Adrenal gland (tissue), 12 donors: ENCODE results near the gene MAPKBP1. TPM values are rescaled to one million over a fixed set of nuclear protein-coding genes. Genes with fewer than 3 reads are reported as not detected.
A peak's percentile ranks its signal among the peaks of the same experiment; 100 is the strongest.

Experiments used
- DNase-seq, 7 donors: peaks; one replicate each; pipeline ENCODE4 v3.0.0-alpha.2; 2019 to 2020
- H3K27ac ChIP-seq, 5 donors: fragments of 200-600 bp; sonication (generic) in 4 of 5; 1 replicate in 3 of 5; 2 replicates in 2 of 5; pipeline versions ENCODE4 v1.5.1 to v1.8.0; 2016 to 2020; ENCODE audit warnings: mild to moderate bottlenecking in 1 of 5
- H3K27me3 ChIP-seq: fragments of 200-600 bp; 2 replicates; pipeline ENCODE4 v1.8.0; 2021
- H3K36me3 ChIP-seq, 2 donors: fragments of 200-600 bp; replicated peaks in 1 of 2; 1 replicate in 1 of 2; 2 replicates in 1 of 2; pipeline versions ENCODE4 v1.5.1 to v1.8.0; 2018 to 2022
- H3K4me1 ChIP-seq, 2 donors: fragments of 200-600 bp; replicated peaks in 1 of 2; 1 replicate in 1 of 2; 2 replicates in 1 of 2; pipeline versions ENCODE4 v1.5.1 to v1.8.0; 2018 to 2021
- H3K4me3 ChIP-seq, 4 donors: fragments of 200-600 bp; sonication (generic) in 3 of 4; one replicate each; pipeline ENCODE4 v1.5.1; 2016 to 2018
- H3K9me3 ChIP-seq, 3 donors: fragments of 200-600 bp; sonication (generic) in 1 of 3; replicated peaks in 1 of 3; 1 replicate in 2 of 3; 2 replicates in 1 of 3; pipeline versions ENCODE4 v1.5.1 to v1.8.0; 2016 to 2021
- POLR2A ChIP-seq, 2 donors: fragments of 450-650 bp; IDR thresholded peaks; one replicate each; pipeline ENCODE4 v1.6.1; 2017; ENCODE audit warnings: antibody characterized with exemption in 2 of 2, mild to moderate bottlenecking in 2 of 2, moderate library complexity in 1 of 2
- WGBS, 4 donors: extraction: QIAGEN DNeasy Blood & Tissue Kit in 2 of 4; methylation state at CpG; one replicate each; pipeline versions ENCODE4 v1.1.5 to v1.1.7; 2013 to 2017; 5-methylcytosine and 5-hydroxymethylcytosine counted together
- intact Hi-C, 2 donors: fragments of 100-400 bp; cut with DNase I; formaldehyde crosslinking; loops; one replicate each; pipeline versions ENCODE4 v1.14.1 to v1.15.0; 2022 to 2023
- polyA plus RNA-seq, 3 donors: library from polyadenylated mRNA; stranded (reverse); fragments of 200-250 nt in 2 of 3; fragments of 350-450 nt in 1 of 3; fragmentation: Illumina TruSeq in 1 of 3; extraction: RNeasy Lipid Tissue Mini Kit (QIAGEN cat#74804) in 1 of 3; gene quantifications; one replicate each; pipeline ENCODE4 v1.2.3, GENCODE V29; 2013 to 2014
- total RNA-seq, 9 donors: library from RNA; depleted of rRNA in 4 of 9; stranded (reverse); fragments of >200 nt in 4 of 9; fragments of 120-200 nt in 1 of 9; fragmentation: NEBNext Ultra II Directional in 1 of 9; extraction: Animal tissue kit (Norgen Biotek cat#: 25700) in 1 of 9; gene quantifications; one replicate each; pipeline versions ENCODE4 v1.1.0 to v1.2.4, GENCODE V29; 2013 to 2023
- TF ChIP-seq, protein P1 (sequence below), 6 experiments: fragments of 450-650 bp in 4 of 6; fragments of 200-600 bp in 2 of 6; sonication (generic) in 1 of 6; IDR thresholded peaks; 1 replicate in 5 of 6; 2 replicates in 1 of 6; pipeline versions ENCODE4 v1.5.1 to v1.8.0; 2016 to 2021; ENCODE audit warnings: antibody characterized with exemption in 6 of 6, mild to moderate bottlenecking in 2 of 6, moderate library complexity in 1 of 6
- donor health status: healthy with polysubstance abuse.
- donor health status: Bipolar disorder and iron deficiency.
- donor health status: DM: yes; HTN: yes; CAD: no.
- donor health status: DM: no; HTN: no; CAD: no.
- donor health status: DM: no; HTN: no; CAD: no.
- donor health status: DM: yes; HTN: yes; CAD: no.

Gene MAPKBP1
- total and polyA plus RNA-seq, 12 donors, result 10.1 to 60.7 (median 22.8) TPM

- no peaks in the 10 kb centered on the region for H3K4me1 ChIP-seq
- no peaks in the 10 kb centered on the region for H3K27me3 ChIP-seq
- intact Hi-C loops, result no loop called here
- no peak for DNase-seq
- H3K36me3 ChIP-seq, result no peaks in the 10 kb centered on the region
- 84 to 93% (median 90%) methylated on average over 3 to 9 of the region's 9 CpGs for WGBS, 4 donors
- H3K27ac ChIP-seq, result no peak overlapping the region
- TF ChIP-seq, protein P1, sequence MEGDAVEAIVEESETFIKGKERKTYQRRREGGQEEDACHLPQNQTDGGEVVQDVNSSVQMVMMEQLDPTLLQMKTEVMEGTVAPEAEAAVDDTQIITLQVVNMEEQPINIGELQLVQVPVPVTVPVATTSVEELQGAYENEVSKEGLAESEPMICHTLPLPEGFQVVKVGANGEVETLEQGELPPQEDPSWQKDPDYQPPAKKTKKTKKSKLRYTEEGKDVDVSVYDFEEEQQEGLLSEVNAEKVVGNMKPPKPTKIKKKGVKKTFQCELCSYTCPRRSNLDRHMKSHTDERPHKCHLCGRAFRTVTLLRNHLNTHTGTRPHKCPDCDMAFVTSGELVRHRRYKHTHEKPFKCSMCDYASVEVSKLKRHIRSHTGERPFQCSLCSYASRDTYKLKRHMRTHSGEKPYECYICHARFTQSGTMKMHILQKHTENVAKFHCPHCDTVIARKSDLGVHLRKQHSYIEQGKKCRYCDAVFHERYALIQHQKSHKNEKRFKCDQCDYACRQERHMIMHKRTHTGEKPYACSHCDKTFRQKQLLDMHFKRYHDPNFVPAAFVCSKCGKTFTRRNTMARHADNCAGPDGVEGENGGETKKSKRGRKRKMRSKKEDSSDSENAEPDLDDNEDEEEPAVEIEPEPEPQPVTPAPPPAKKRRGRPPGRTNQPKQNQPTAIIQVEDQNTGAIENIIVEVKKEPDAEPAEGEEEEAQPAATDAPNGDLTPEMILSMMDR (IDR thresholded peaks at IDR 0.05), result no peak
- no peak overlapping the region for H3K4me3 ChIP-seq
- no peaks in the 10 kb centered on the region for H3K9me3 ChIP-seq
Measured at GRCh38 chr15:41857316-41857715, 83.0 kb downstream of the MAPKBP1 start.

- no peaks in the 10 kb centered on the region for H3K36me3 ChIP-seq
- H3K27me3 ChIP-seq, result no peaks in the 10 kb centered on the region
Measured at GRCh38 chr15:41858756-41859155, 84.5 kb downstream of the MAPKBP1 start.

DNA sequence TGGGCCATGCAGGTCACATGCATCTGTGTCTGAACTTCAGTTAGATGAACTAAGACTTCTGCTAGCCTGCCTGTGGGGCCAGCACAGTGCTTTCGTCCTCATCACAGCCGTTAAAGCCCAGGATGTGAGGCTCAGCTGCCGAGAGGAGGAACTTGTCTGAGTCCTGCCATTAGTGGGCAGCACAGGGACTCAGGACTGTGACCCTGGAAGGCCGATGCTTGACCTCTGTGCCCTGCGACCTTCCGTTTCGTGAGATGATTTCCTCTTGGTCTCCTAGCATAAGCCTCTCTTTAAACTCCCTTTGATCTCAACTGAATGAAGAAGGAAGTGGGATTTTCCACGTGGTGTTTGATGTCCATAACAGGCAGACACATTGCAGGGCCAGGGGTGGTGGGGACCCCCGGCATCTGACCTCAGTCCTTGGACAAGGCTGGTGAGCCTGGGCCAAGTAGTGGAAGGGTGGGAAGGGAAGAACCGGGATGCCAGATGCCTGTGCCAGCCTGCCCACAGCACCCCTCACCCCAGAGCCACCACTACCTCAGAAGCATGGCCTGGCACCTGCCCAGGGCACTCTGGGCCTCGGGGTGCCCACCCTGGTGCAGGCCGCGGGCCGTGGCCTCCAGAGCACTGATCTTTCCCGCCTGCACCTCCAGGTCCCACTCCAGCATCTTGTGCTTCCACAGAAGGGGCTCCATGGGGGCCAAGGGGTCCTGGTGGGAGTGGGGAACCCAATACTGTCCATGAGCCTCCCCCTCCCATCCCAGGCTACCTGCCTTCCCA is 86.0 kb downstream of the MAPKBP1 start:
- Histone ChIP-seq H3K4me1 (no peaks in the 10 kb centered on the region), H3K9me3 (no peaks in the 10 kb centered on the region), H3K36me3 (no peaks in the 10 kb centered on the region), H3K4me3 (no peak overlapping the region), H3K27me3 (no peaks in the 10 kb centered on the region), H3K27ac (no peak overlapping the region)
- intact Hi-C loops, result no loop called here
- 33 to 68% (median 64%) methylated on average over 6 to 15 of the region's 15 CpGs for WGBS, 4 donors
- peak in 2 of 7 donors; percentile 23 to 59 for DNase-seq
- TF ChIP-seq POLR2A (IDR thresholded peaks at IDR 0.05), result no peak
- TF ChIP-seq, protein P1 (IDR thresholded peaks at IDR 0.05), result peak in 1 of 6 experiments; percentile 10

More at GRCh38 chr15:41858756-41859155, 84.5 kb downstream of the MAPKBP1 start:
- Histone ChIP-seq H3K4me3 (no peak overlapping the region), H3K27ac (no peak overlapping the region), H3K9me3 (no peaks in the 10 kb centered on the region), H3K4me1 (no peaks in the 10 kb centered on the region)
- no peak for TF ChIP-seq POLR2A (IDR thresholded peaks at IDR 0.05)
- TF ChIP-seq, protein P1 (IDR thresholded peaks at IDR 0.05), result no peak
- intact Hi-C loops, result no loop called here
- 90 to 94% (median 91%) methylated on average over 3 to 15 of the region's 15 CpGs for WGBS, 4 donors
- no peak for DNase-seq

- Histone ChIP-seq H3K4me1 (no peaks in the 10 kb centered on the region), H3K36me3 (no peaks in the 10 kb centered on the region), H3K27ac (no peak overlapping the region), H3K4me3 (no peak overlapping the region), H3K27me3 (no peaks in the 10 kb centered on the region), H3K9me3 (no peaks in the 10 kb centered on the region)
- no peak for TF ChIP-seq POLR2A (IDR thresholded peaks at IDR 0.05)
- TF ChIP-seq, protein P1 (IDR thresholded peaks at IDR 0.05), result no peak
- WGBS, 4 donors, result 89 to 92% (median 91%) methylated on average over 12 to 18 of the region's 18 CpGs
- no peak for DNase-seq
- intact Hi-C loops, result no loop called here
Measured at GRCh38 chr15:41861736-41862356, 87.6 kb downstream of the MAPKBP1 start.
